ENCODE results near the gene SLBP. TPM values are rescaled to one million over a fixed set of nuclear protein-coding genes. Genes with fewer than 3 reads are reported as not detected.

The SLBP gene
- total and polyA plus RNA-seq, 10 of the 15 experiments (the other 5 are each of a cell fraction or from before 2014, with no cell fraction given), result 94.4 to 278 (median 158) TPM

GRCh38 chr4:1720163-1720983 is 8.3 kb upstream of the SLBP start (continued):
- peak; percentile 40 to 89; a peak in 3 of 4 replicates for TF ChIP-seq BHLHE40 (IDR thresholded peaks at IDR 0.05; ENCODE audit: borderline replicate concordance in 1 of 2, low read depth in 2 of 2, low read length in 1 of 2)
- no peak for TF ChIP-seq BCLAF1 (IDR thresholded peaks at IDR 0.05)
- peak; percentile 50; the same call in 1 of the 2 replicates for TF ChIP-seq NKRF (conservative IDR thresholded peaks at IDR 0.05)
- TF ChIP-seq RBBP5 (conservative IDR thresholded peaks at IDR 0.05), result no peak
- 0 out of 2 replicates have a peak, but pooled peaks have one; percentile 30 for TF ChIP-seq BACH1 (IDR thresholded peaks at IDR 0.05; ENCODE audit: borderline replicate concordance)
- no peak for TF ChIP-seq IKZF2 (IDR thresholded peaks at IDR 0.05)
- TF ChIP-seq ZBTB33 (IDR thresholded peaks at IDR 0.05), result no peak
- TF ChIP-seq STAT1 (conservative IDR thresholded peaks at IDR 0.05), result no peak
- TF ChIP-seq CREB1 (IDR thresholded peaks at IDR 0.05; ENCODE audit: low read depth), result no peak
- no peak for TF ChIP-seq NR2C2 (IDR thresholded peaks at IDR 0.05; ENCODE audit: borderline replicate concordance, control insufficient read depth, insufficient read length, low read depth)
- TF ChIP-seq MYC (IDR thresholded peaks at IDR 0.05; ENCODE audit: insufficient read depth, insufficient read length, insufficient replicate concordance, low read length, severe bottlenecking), result peak; percentile 9
- TF ChIP-seq DPF2 (IDR thresholded peaks at IDR 0.05), result peak; percentile 56; the same call in 1 of the 2 replicates
- TF ChIP-seq PAX5 (IDR thresholded peaks at IDR 0.05; ENCODE audit: borderline replicate concordance, low read depth, low read length), result 0 out of 2 replicates have a peak, but pooled peaks have one; percentile 14
- peak; percentile 42; the same call in 1 of the 2 replicates for TF ChIP-seq NR2F1 (conservative IDR thresholded peaks at IDR 0.05)
- TF ChIP-seq ZBTB40 (IDR thresholded peaks at IDR 0.05; ENCODE audit: borderline replicate concordance), result no peak
- no peak for TF ChIP-seq TARDBP (IDR thresholded peaks at IDR 0.05; ENCODE audit: borderline replicate concordance)
- no peak for TF ChIP-seq RCOR1 (conservative IDR thresholded peaks at IDR 0.05; ENCODE audit: low read depth, low read length)
- TF ChIP-seq SMARCA5 (IDR thresholded peaks at IDR 0.05), result no peak
- no peak for TF ChIP-seq SUZ12 (IDR thresholded peaks at IDR 0.05; ENCODE audit: unreplicated experiment)

Data from GM12878 (cell line).